ENCODE results near the gene ARID1B. TPM values are rescaled to one million over a fixed set of nuclear protein-coding genes. Genes with fewer than 3 reads are reported as not detected.

ARID1B gene
- total RNA-seq, 5 donors from 2014 or later (not counting 1 experiment from before 2014, with no cell fraction given) = 103 to 161 (median 108) TPM

- H3K36me3 ChIP-seq (ENCODE audit: control insufficient read depth in 2 of 2, extremely low read depth in 1 of 2, insufficient read depth in 1 of 2, low read length in 1 of 2) = peaks cover 13 to 66% of the 10 kb centered on the region in 2 donors
- Mint-ChIP-seq H3K27ac (no peak overlapping the region), H3K36me3 (peaks cover 67% of the 10 kb centered on the region), H3K4me1 (peaks cover 5 to 27% (median 26%) of the 10 kb centered on the region in 3 donors), H3K9me3 (no peaks in the 10 kb centered on the region), H3K27me3 (no peaks in the 10 kb centered on the region), H3K4me3 (no peak overlapping the region)
- no peak overlapping the region for H3K27ac ChIP-seq (ENCODE audit: low read length)
- ATAC-seq (replicated peaks in 1 of 4) (no peak), DNase-seq (no peak)
- POLR2A ChIA-PET = interaction anchor here in 1 of 2 donors (0.6 to 0.7 kb wide), 2 partner anchors 59 to 136 kb away, joined by 4 read pairs; no protein-coding TSS in a partner anchor
- no peaks in the 10 kb centered on the region for H3K27me3 ChIP-seq (replicated peaks in 1 of 2; ENCODE audit: control insufficient read depth in 2 of 2, extremely low read depth in 1 of 2, insufficient read depth in 2 of 2, low read length in 1 of 2)
- H3K4me1 ChIP-seq (ENCODE audit: control insufficient read depth in 1 of 2, extremely low read depth in 1 of 2, insufficient read depth in 2 of 2, low read length in 2 of 2) = peaks cover 0 to 6% of the 10 kb centered on the region in 2 experiments
- 94% methylated on average over 3 of the region's 11 CpGs for WGBS (ENCODE audit: insufficient coverage)
- H3K4me3 ChIP-seq (ENCODE audit: control insufficient read depth in 1 of 2, extremely low read depth in 1 of 2, low read length in 1 of 2) = no peak overlapping the region
- CTCF ChIA-PET = interaction anchor here (0.6 to 1.4 kb wide), 7 partner anchors 118 to 607 kb away, joined by 3 to 5 read pairs (median 3); no protein-coding TSS in a partner anchor
- H3K9me3 ChIP-seq = no peaks in the 10 kb centered on the region
Observed at GRCh38 chr6:157187182-157188083, 410.3 kb downstream of the ARID1B start.

GRCh38 chr6:157188213-157188612 is 411.0 kb downstream of the ARID1B start:
- CTCF ChIA-PET = interaction anchor here (0.6 kb wide), 4 partner anchors 124 to 607 kb away, joined by 3 read pairs; no protein-coding TSS in a partner anchor
- H3K4me1 ChIP-seq (ENCODE audit: control insufficient read depth in 1 of 2, extremely low read depth in 1 of 2, insufficient read depth in 2 of 2, low read length in 2 of 2) = peaks cover 0 to 6% of the 10 kb centered on the region in 2 experiments
- H3K36me3 ChIP-seq (ENCODE audit: control insufficient read depth in 2 of 2, extremely low read depth in 1 of 2, insufficient read depth in 1 of 2, low read length in 1 of 2) = peaks cover 12 to 67% of the 10 kb centered on the region in 2 donors
- Mint-ChIP-seq H3K27ac (no peak overlapping the region), H3K4me1 (peaks cover 7 to 32% (median 29%) of the 10 kb centered on the region in 3 donors), H3K9me3 (no peaks in the 10 kb centered on the region), H3K36me3 (peaks cover 65% of the 10 kb centered on the region), H3K4me3 (no peak overlapping the region), H3K27me3 (no peaks in the 10 kb centered on the region)
- no peak overlapping the region for H3K4me3 ChIP-seq (ENCODE audit: control insufficient read depth in 1 of 2, extremely low read depth in 1 of 2, low read length in 1 of 2)
- POLR2A ChIA-PET = interaction anchor here in 1 of 2 donors (0.6 to 0.7 kb wide), 2 partner anchors 60 to 137 kb away, joined by 4 read pairs; no protein-coding TSS in a partner anchor
- no peaks in the 10 kb centered on the region for H3K9me3 ChIP-seq
- no peak overlapping the region for H3K27ac ChIP-seq (ENCODE audit: low read length)
- ATAC-seq (replicated peaks in 1 of 4) = no peak
- 97% methylated on average over 3 of the region's 7 CpGs for WGBS (ENCODE audit: insufficient coverage)
- DNase-seq = no peak
- H3K27me3 ChIP-seq (replicated peaks in 1 of 2; ENCODE audit: control insufficient read depth in 2 of 2, extremely low read depth in 1 of 2, insufficient read depth in 2 of 2, low read length in 1 of 2) = no peaks in the 10 kb centered on the region

- no peak for DNase-seq
- H3K9me3 Mint-ChIP-seq = no peaks in the 10 kb centered on the region
- Histone ChIP-seq H3K4me3 (ENCODE audit: control insufficient read depth in 1 of 2, extremely low read depth in 1 of 2, low read length in 1 of 2) (no peak overlapping the region), H3K27me3 (replicated peaks in 1 of 2; ENCODE audit: control insufficient read depth in 2 of 2, extremely low read depth in 1 of 2, insufficient read depth in 2 of 2, low read length in 1 of 2) (no peaks in the 10 kb centered on the region), H3K4me1 (ENCODE audit: control insufficient read depth in 1 of 2, extremely low read depth in 1 of 2, insufficient read depth in 2 of 2, low read length in 2 of 2) (peaks cover 3 to 14% of the 10 kb centered on the region in 2 experiments), H3K9me3 (no peaks in the 10 kb centered on the region), H3K36me3 (ENCODE audit: control insufficient read depth in 2 of 2, extremely low read depth in 1 of 2, insufficient read depth in 1 of 2, low read length in 1 of 2) (peaks cover 8 to 69% of the 10 kb centered on the region in 2 donors), H3K27ac (ENCODE audit: low read length) (no peak overlapping the region)
- peaks cover 23 to 41% (median 36%) of the 10 kb centered on the region in 3 donors for H3K4me1 Mint-ChIP-seq
- H3K27ac Mint-ChIP-seq = peak overlapping the region; percentile 74
- WGBS (ENCODE audit: insufficient coverage) = 94% methylated on average over 2 of the region's 5 CpGs
- peaks cover 55% of the 10 kb centered on the region for H3K36me3 Mint-ChIP-seq
- ChIA-PET CTCF (interaction anchor here in 1 of 2 donors (0.6 kb wide), 1 partner anchor 364 kb away, joined by 3 read pairs; no protein-coding TSS in a partner anchor), POLR2A (no interaction called here)
- no peak overlapping the region for H3K4me3 Mint-ChIP-seq
- no peaks in the 10 kb centered on the region for H3K27me3 Mint-ChIP-seq
- no peak for ATAC-seq (replicated peaks in 1 of 4)
Observed at GRCh38 chr6:157193443-157193996, 416.3 kb downstream of the ARID1B start.

- H3K4me3 ChIP-seq (ENCODE audit: control insufficient read depth in 1 of 2, extremely low read depth in 1 of 2, low read length in 1 of 2) = no peak overlapping the region
- no peaks in the 10 kb centered on the region for H3K27me3 ChIP-seq (replicated peaks in 1 of 2; ENCODE audit: control insufficient read depth in 2 of 2, extremely low read depth in 1 of 2, insufficient read depth in 2 of 2, low read length in 1 of 2)
- ATAC-seq (replicated peaks in 1 of 4) (peak in 1 of 4 experiments; percentile 44), DNase-seq (no peak)
- WGBS (ENCODE audit: insufficient coverage) = no CpG with 5 or more reads among the region's 2 CpGs
- Mint-ChIP-seq H3K36me3 (peaks cover 55% of the 10 kb centered on the region), H3K4me3 (peak overlapping the region in 1 of 3 donors; percentile 7), H3K27me3 (no peaks in the 10 kb centered on the region), H3K27ac (peak overlapping the region; percentile 74), H3K9me3 (no peaks in the 10 kb centered on the region), H3K4me1 (peaks cover 23 to 41% (median 36%) of the 10 kb centered on the region in 3 donors)
- CTCF ChIA-PET = interaction anchor here in 1 of 2 donors (0.6 kb wide), 1 partner anchor 365 kb away, joined by 3 read pairs; no protein-coding TSS in a partner anchor
- H3K36me3 ChIP-seq (ENCODE audit: control insufficient read depth in 2 of 2, extremely low read depth in 1 of 2, insufficient read depth in 1 of 2, low read length in 1 of 2) = peaks cover 11 to 67% of the 10 kb centered on the region in 2 donors
- H3K9me3 ChIP-seq = no peaks in the 10 kb centered on the region
- peaks cover 3 to 17% of the 10 kb centered on the region in 2 experiments for H3K4me1 ChIP-seq (ENCODE audit: control insufficient read depth in 1 of 2, extremely low read depth in 1 of 2, insufficient read depth in 2 of 2, low read length in 2 of 2)
- H3K27ac ChIP-seq (ENCODE audit: low read length) = peak overlapping the region; percentile 7
- POLR2A ChIA-PET = interaction anchor here in 1 of 2 donors (0.6 kb wide), 1 partner anchor 9 kb away, joined by 3 read pairs; no protein-coding TSS in a partner anchor
Observed at GRCh38 chr6:157194110-157194509, 416.9 kb downstream of the ARID1B start.

- Histone ChIP-seq H3K36me3 (ENCODE audit: control insufficient read depth in 2 of 2, extremely low read depth in 1 of 2, insufficient read depth in 1 of 2, low read length in 1 of 2) (peaks cover 11 to 65% of the 10 kb centered on the region in 2 donors), H3K4me3 (ENCODE audit: control insufficient read depth in 1 of 2, extremely low read depth in 1 of 2, low read length in 1 of 2) (no peak overlapping the region), H3K4me1 (ENCODE audit: control insufficient read depth in 1 of 2, extremely low read depth in 1 of 2, insufficient read depth in 2 of 2, low read length in 2 of 2) (peaks cover 3 to 17% of the 10 kb centered on the region in 2 experiments), H3K27me3 (replicated peaks in 1 of 2; ENCODE audit: control insufficient read depth in 2 of 2, extremely low read depth in 1 of 2, insufficient read depth in 2 of 2, low read length in 1 of 2) (no peaks in the 10 kb centered on the region), H3K27ac (ENCODE audit: low read length) (no peak overlapping the region), H3K9me3 (no peaks in the 10 kb centered on the region)
- WGBS (ENCODE audit: insufficient coverage) = no CpG with 5 or more reads among the region's 3 CpGs
- peaks cover 23 to 41% (median 36%) of the 10 kb centered on the region in 3 donors for H3K4me1 Mint-ChIP-seq
- ATAC-seq (replicated peaks in 1 of 4) (no peak), DNase-seq (no peak)
- CTCF ChIA-PET = interaction anchor here in 1 of 2 donors (0.8 kb wide), 1 partner anchor 14 kb away, joined by 3 read pairs; no protein-coding TSS in a partner anchor
- no peak overlapping the region for H3K4me3 Mint-ChIP-seq
- no peaks in the 10 kb centered on the region for H3K9me3 Mint-ChIP-seq
- peak overlapping the region; percentile 11 to 74 for H3K27ac Mint-ChIP-seq
- H3K36me3 Mint-ChIP-seq = peaks cover 51% of the 10 kb centered on the region
- POLR2A ChIA-PET = interaction anchor here in 1 of 2 donors (0.6 kb wide), 1 partner anchor 8 kb away, joined by 3 read pairs; no protein-coding TSS in a partner anchor
- H3K27me3 Mint-ChIP-seq = no peaks in the 10 kb centered on the region
Observed at GRCh38 chr6:157194643-157195042, 417.5 kb downstream of the ARID1B start.

- no peaks in the 10 kb centered on the region for H3K27me3 ChIP-seq (replicated peaks in 1 of 2; ENCODE audit: control insufficient read depth in 2 of 2, extremely low read depth in 1 of 2, insufficient read depth in 2 of 2, low read length in 1 of 2)
- H3K9me3 ChIP-seq = no peaks in the 10 kb centered on the region
- no peak overlapping the region for H3K27ac ChIP-seq (ENCODE audit: low read length)
- no peak for DNase-seq
- WGBS (ENCODE audit: insufficient coverage) = 100% methylated on average over 1 of the region's 6 CpGs
- no peaks in the 10 kb centered on the region for H3K27me3 Mint-ChIP-seq
- CTCF ChIA-PET = no interaction called here
- ATAC-seq (replicated peaks in 1 of 4) = no peak
- H3K9me3 Mint-ChIP-seq = no peaks in the 10 kb centered on the region
- H3K4me1 Mint-ChIP-seq = peaks cover 23 to 41% (median 34%) of the 10 kb centered on the region in 3 donors
- H3K36me3 ChIP-seq (ENCODE audit: control insufficient read depth in 2 of 2, extremely low read depth in 1 of 2, insufficient read depth in 1 of 2, low read length in 1 of 2) = peaks cover 10 to 63% of the 10 kb centered on the region in 2 donors
- H3K27ac Mint-ChIP-seq = peak overlapping the region in 1 of 2 donors; percentile 28
- no peak overlapping the region for H3K4me3 Mint-ChIP-seq
- H3K4me1 ChIP-seq (ENCODE audit: control insufficient read depth in 1 of 2, extremely low read depth in 1 of 2, insufficient read depth in 2 of 2, low read length in 2 of 2) = peaks cover 3 to 17% of the 10 kb centered on the region in 2 experiments
- POLR2A ChIA-PET = no interaction called here
- peaks cover 45% of the 10 kb centered on the region for H3K36me3 Mint-ChIP-seq
- H3K4me3 ChIP-seq (ENCODE audit: control insufficient read depth in 1 of 2, extremely low read depth in 1 of 2, low read length in 1 of 2) = no peak overlapping the region
Observed at GRCh38 chr6:157196391-157196790, 419.2 kb downstream of the ARID1B start.

All from T-cell (primary cell).